Panc1 (cell line): ENCODE measurements around the gene TSNAXIP1.

Source experiments
- POLR2AphosphoS5 ChIP-seq: IDR thresholded peaks from 2 replicates; pipeline ENCODE4 v1.6.1; 2012; ENCODE audit warnings: mild to moderate bottlenecking, low read depth, low read length, moderate library complexity
- SIN3A ChIP-seq: IDR thresholded peaks from 2 replicates; pipeline ENCODE4 v1.6.1; 2012; ENCODE audit warnings: low read depth, mild to moderate bottlenecking, low read length, moderate library complexity, borderline replicate concordance; ENCODE audit not compliant: insufficient read depth
- TF ChIP-seq, protein P1 (sequence below): fragments of 450-650 bp; IDR thresholded peaks from 2 replicates; pipeline ENCODE4 v1.5.1; 2017; ENCODE audit warnings: mild to moderate bottlenecking
- TF ChIP-seq, protein P2 (sequence below), 2 experiments: IDR thresholded peaks; 2 replicates each; pipeline ENCODE4 v1.6.1; 2011 to 2012; ENCODE audit warnings: low read depth in 2 of 2, control low read depth in 1 of 2, low read length in 1 of 2, mild to moderate bottlenecking in 1 of 2, moderate library complexity in 1 of 2; ENCODE audit not compliant: insufficient read depth in 1 of 2

DNA sequence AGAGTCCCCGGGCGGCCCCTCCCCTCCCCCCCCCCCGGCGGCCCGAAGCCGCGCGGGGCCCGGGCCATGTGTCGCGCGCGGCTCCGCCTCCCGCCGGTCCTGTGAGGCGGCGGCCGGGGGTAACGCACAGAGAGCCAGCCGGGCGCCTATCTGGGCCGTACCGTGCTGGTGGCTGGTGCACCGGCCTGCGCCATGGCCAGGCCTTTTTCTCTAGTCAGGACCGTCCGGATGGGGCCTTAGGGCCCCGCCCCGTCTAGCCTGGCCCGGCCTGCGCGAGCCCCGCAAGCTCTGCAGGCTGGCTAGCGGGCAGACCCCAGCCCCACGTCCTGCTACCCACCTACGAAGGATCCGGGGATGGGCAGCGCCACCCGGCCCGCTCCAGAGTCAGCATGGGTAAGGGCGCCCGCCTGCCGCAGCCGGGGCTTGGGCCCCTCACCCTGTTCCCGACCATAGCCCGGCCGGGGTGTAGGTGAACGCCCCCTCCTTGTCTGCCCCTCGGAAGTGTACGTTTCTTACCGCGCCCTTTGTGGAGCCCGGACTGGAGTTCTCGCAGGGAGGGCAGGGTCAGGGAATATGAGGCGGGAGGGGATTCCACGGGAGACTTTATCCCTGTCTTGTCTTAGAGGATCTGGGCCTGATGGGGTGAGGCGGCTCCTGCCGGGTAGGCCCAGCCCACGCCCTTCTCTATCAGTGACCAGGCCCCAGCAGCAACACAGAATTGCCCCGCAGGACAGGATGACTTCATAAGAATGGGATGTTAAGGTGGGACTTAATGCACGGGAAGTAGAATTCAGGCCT, 40.6 kb downstream of the TSNAXIP1 start, which contains the start of gene CENPT:
- TF ChIP-seq POLR2AphosphoS5 (no peak), SIN3A (no peak; the same call in 1 of the 2 replicates)
- TF ChIP-seq, protein P1, sequence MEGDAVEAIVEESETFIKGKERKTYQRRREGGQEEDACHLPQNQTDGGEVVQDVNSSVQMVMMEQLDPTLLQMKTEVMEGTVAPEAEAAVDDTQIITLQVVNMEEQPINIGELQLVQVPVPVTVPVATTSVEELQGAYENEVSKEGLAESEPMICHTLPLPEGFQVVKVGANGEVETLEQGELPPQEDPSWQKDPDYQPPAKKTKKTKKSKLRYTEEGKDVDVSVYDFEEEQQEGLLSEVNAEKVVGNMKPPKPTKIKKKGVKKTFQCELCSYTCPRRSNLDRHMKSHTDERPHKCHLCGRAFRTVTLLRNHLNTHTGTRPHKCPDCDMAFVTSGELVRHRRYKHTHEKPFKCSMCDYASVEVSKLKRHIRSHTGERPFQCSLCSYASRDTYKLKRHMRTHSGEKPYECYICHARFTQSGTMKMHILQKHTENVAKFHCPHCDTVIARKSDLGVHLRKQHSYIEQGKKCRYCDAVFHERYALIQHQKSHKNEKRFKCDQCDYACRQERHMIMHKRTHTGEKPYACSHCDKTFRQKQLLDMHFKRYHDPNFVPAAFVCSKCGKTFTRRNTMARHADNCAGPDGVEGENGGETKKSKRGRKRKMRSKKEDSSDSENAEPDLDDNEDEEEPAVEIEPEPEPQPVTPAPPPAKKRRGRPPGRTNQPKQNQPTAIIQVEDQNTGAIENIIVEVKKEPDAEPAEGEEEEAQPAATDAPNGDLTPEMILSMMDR, result no peak
- TF ChIP-seq, protein P2, sequence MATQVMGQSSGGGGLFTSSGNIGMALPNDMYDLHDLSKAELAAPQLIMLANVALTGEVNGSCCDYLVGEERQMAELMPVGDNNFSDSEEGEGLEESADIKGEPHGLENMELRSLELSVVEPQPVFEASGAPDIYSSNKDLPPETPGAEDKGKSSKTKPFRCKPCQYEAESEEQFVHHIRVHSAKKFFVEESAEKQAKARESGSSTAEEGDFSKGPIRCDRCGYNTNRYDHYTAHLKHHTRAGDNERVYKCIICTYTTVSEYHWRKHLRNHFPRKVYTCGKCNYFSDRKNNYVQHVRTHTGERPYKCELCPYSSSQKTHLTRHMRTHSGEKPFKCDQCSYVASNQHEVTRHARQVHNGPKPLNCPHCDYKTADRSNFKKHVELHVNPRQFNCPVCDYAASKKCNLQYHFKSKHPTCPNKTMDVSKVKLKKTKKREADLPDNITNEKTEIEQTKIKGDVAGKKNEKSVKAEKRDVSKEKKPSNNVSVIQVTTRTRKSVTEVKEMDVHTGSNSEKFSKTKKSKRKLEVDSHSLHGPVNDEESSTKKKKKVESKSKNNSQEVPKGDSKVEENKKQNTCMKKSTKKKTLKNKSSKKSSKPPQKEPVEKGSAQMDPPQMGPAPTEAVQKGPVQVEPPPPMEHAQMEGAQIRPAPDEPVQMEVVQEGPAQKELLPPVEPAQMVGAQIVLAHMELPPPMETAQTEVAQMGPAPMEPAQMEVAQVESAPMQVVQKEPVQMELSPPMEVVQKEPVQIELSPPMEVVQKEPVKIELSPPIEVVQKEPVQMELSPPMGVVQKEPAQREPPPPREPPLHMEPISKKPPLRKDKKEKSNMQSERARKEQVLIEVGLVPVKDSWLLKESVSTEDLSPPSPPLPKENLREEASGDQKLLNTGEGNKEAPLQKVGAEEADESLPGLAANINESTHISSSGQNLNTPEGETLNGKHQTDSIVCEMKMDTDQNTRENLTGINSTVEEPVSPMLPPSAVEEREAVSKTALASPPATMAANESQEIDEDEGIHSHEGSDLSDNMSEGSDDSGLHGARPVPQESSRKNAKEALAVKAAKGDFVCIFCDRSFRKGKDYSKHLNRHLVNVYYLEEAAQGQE (IDR thresholded peaks at IDR 0.05; ENCODE audit: insufficient read depth in 1 of 2, low read depth in 2 of 2, low read length in 1 of 2), result no peak
